ENCODE measurements around the gene TMPRSS4.

The TMPRSS4 gene, protein sequence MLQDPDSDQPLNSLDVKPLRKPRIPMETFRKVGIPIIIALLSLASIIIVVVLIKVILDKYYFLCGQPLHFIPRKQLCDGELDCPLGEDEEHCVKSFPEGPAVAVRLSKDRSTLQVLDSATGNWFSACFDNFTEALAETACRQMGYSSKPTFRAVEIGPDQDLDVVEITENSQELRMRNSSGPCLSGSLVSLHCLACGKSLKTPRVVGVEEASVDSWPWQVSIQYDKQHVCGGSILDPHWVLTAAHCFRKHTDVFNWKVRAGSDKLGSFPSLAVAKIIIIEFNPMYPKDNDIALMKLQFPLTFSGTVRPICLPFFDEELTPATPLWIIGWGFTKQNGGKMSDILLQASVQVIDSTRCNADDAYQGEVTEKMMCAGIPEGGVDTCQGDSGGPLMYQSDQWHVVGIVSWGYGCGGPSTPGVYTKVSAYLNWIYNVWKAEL

DNA sequence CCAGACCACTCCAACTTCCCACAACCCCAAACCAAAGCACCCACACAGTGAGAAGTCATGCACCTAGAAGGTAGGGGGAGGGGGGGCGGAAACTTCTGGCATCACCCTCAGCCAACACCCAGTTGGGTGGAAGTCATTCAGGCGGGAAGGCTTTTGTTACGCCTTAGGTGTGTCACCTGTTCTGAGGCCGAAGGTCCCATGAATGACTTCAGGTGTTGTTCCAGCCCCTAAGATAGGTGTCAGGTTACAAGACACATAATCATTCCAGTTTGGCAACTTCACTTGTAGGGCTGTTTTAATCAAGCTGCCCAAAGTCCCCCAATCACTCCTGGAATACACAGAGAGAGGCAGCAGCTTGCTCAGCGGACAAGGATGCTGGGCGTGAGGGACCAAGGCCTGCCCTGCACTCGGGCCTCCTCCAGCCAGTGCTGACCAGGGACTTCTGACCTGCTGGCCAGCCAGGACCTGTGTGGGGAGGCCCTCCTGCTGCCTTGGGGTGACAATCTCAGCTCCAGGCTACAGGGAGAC, at the start of gene TMPRSS4:
TMPRSS4 (plus strand) TSS at position 325 of the 528 bp plus-strand sequence. CDS start 225 bp downstream, outside the sequence.
- DNase-seq (ENCODE audit: low read depth in 3 of 3, low spot score in 1 of 3) = no peak

DNA sequence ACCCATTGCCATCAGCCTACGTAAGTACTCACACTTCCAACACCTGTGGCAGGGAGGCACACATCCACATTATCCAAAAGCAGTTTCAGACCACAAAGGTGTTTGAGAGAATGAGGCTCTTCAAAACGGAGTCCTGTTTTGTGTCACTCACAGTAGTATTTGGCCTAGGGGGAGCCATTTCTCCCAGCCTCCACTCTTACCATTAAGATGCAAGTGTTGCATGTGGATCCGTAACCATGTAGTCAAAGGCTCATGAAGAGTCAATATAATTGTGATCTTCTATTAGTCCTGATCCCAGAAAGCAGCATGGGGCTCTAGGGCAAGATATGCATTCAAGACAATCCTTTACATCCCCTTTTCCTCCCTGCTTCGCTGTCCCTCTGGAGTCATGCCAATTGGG, 49.2 kb upstream of the TMPRSS4 start:
- DNase-seq (ENCODE audit: low read depth in 3 of 3, low spot score in 1 of 3) = no peak

DNA sequence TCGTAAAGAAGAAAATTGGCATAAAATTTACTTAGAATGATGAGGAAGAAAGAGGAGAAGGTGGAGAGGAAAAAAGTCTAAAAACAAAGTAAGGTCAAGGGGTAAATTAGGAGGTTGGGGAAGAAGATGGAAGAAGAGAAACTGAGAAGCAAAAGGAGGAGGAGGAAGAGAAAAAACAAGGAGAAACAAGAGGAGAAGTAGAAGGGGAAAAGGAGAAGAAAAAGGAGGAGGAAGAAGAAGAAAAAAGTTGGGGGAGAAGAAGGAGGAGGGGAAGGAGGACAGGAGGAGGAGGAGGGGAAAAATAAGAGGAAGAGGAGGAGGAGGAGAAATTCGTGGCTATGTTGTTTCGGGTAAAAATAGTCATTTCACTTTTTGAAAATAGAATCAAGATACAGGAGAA, 48.3 kb upstream of the TMPRSS4 start:
- no peak for DNase-seq (ENCODE audit: low read depth in 3 of 3, low spot score in 1 of 3)

DNA sequence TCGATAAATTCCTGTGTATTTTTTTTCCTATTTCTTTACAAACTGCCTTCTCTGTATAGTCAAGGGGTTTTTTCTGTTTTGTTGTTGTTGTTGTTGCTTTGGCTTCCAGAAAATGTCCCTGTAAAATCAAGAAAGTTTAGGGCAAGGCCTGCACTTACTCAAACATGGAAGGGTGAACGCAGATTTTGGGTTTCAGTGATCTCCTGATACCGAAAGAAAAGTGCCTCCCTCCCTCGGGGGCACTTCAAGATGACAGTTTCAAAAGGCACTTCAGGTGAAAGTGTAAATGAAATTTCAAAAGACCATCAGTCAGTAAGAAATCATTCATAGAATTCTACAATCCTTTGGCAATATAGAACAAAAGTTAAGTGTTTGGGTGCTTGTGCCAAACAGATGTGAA, 43.4 kb upstream of the TMPRSS4 start:
- no peak for DNase-seq (ENCODE audit: low read depth in 3 of 3, low spot score in 1 of 3)

DNA sequence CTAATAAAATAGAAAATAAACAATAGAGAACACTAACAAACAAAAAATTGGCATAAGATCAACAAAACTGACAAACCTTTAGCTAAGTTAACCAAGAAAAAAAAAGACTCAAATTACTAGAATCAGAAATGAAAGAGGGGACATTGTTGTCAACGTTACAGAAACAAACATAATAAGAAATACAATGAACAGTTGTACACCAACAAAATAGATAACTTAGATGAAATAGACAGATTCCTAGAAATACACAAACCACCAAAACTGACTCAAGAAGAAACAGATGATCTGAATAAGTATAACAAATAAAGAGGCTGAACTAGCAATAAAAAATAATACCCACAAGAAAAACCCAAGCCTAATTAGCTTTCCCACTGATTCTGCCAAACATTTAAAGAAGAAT, 34.7 kb upstream of the TMPRSS4 start:
- no peak for DNase-seq (ENCODE audit: low read depth in 3 of 3, low spot score in 1 of 3)

DNA sequence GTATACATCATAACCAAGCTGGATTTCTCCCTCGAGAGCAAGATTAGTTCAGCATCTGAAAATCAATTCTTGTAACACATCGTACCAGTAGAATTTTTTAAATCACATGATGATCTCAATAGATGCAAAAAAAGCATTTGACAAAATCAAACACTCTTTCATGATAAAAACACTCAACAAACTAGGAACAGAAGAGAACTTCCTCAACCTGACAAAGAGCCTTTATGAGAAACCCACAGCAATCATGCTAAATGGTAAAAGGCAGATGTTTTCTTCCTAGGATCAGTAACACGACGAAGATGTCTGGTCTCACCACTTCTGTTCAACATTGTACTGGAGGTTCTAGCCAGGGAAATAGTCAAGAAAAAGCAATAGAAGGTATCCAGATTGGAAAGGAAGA, 34.1 kb upstream of the TMPRSS4 start:
- no peak for DNase-seq (ENCODE audit: low read depth in 3 of 3, low spot score in 1 of 3)

DNA sequence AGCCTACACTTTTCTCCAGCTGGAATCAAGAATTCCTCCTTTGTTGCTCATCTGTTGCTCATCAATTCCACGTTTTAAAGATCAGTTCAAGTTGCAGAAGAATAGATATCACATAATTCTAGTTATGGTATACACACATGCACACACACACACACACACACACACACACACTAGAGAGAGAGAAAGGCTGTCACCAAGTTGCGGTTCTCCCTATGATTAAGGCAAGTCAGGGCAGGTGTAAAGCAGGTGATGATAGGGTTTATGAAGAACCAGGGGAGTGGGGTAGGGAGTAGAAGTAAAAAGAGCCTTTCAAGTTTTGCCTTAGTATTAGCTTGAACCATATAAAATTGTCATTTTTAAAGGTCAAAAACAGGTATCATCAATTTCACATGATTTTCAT, 31.7 kb upstream of the TMPRSS4 start:
- DNase-seq (ENCODE audit: low read depth in 3 of 3, low spot score in 1 of 3) = no peak

DNA sequence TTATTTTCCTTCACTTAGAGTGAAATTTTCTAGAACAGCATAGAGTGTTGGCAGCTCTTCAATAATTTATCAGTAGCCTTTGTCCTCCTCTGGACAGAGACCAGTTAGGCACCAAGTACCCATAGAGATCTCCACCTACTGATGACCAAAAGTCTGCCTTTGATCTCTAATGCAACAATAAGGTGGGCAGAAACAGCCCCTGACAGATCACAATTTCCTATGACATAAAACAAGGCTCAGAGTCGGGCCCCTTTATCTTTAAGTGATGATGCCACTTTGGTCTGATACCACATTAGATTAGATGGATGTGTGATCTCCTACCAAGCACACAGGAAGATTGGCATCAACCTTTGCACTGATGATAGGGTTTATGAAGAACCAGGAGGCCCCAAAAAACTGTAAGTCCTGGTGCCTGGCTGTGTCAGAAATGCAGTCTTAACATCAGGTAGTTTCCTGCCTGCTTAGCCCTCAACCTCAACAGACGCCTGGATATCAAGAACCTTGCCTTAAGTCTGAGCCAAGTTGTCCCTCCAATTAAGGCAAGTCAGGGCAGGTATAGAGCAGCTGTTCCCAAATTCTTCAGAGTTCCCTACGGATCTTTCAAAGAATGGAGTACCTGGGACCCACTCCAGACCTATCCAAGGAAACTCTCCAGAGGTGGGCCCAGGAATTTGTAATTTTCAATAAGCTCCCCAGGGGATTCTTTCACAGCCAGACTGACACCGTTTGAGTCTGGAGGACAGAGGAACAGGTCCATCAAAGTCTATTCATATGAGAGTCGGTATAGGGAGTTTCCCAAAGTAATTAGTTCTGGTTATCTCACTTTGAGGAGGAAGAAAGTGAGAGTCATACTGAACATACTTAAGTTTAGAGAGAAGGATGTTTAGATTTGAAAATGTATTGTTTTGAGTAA, 30.6 kb upstream of the TMPRSS4 start:
- DNase-seq (ENCODE audit: low read depth in 3 of 3, low spot score in 1 of 3) = no peak

DNA sequence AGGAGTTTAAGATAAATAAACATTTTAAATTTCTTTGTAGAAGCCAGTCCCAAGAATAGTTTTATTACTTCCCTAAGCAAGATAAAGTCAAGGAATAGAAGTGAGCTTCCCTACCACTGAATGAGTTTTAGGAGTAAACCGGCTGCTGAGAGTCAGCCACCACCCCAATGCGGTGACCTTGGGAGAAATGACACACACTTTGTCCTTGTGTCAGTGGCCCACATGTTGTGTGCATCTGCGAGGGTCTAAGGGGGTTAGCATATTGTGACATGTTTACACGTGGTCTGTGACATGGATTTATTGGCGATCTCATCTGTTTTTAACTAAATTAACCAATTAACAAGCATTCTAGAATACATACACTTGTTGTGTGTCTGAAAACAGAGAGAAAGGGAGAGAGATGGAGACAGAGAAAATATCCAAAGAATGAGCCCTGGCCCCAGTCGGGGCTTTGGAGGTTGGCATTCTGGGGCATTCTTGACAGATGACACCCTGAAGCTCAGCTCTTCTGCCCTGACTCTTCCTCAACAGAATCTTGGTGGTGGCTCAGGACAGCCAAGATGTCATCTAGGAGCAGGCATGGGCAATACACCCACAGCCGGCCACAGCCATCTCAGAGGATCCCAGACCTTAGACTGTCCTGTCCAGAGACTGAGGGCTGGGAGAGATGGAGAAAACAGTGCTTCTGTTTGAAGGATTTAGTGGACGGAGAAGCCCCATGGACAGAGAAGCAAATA, 29.7 kb upstream of the TMPRSS4 start:
- no peak for DNase-seq (ENCODE audit: low read depth in 3 of 3, low spot score in 1 of 3)

DNA sequence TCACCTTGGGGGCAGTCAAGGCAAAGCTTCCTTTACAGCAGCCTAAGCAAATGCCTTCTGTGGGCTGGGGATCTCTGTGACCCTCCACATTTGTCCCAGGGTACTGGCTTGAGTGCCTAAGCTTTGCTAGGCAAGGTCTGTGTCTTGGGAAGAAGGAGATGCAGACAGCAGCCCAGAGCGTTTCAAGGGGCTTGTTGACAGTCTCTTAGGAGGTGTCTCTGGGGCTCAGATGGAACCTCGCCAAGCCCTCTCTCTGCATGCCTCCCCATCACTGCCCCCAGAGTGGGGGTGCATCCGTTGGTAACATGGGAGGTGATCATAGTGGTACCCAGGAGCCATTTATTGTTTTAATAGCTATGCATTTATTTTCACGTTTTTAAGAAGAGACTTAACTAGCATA, 29.1 kb upstream of the TMPRSS4 start:
- no peak for DNase-seq (ENCODE audit: low read depth in 3 of 3, low spot score in 1 of 3)

DNA sequence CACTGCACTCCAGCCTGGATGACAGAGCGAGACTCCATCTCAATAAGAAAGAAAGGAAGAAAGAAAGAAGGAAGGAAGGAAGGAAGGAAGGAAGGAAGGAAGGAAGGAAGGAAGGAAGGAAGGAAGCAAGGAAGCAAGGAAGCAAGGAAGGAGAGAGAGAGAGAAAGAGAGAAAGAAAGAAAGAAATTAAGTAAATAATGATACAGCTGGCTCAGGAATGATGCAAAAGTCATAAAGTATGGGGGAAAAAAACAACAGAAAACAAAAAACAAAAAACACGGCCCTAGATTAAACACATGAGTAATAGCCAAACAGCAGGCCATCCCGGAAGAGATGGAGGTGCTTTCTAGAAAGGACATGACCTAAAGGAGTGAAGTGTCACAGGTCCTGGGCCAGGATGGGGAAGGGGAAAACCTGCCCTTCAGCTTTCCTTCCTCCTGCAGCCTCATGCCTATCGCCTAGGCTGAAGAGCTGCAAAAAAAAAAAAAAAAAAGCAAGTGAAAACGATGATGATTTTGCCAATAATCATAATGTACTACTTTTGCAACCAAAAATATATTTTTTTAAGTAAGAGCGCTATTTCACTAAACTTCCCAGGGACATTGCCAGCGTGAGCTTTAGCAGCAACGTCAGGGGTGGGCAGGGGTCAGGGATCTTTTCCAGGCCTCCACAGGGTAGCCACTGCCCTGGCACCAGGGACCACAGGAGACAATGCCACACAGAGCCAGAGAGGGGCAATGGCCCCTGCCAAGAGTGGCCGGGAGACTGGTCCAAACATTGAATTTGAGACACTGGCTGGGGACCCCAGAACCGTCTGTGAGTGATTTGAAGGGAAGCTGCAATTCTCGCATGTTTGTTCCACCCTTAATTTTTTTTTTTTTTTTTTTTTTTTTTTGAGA, 28.2 kb upstream of the TMPRSS4 start:
- no peak for DNase-seq (ENCODE audit: low read depth in 3 of 3, low spot score in 1 of 3)

DNA sequence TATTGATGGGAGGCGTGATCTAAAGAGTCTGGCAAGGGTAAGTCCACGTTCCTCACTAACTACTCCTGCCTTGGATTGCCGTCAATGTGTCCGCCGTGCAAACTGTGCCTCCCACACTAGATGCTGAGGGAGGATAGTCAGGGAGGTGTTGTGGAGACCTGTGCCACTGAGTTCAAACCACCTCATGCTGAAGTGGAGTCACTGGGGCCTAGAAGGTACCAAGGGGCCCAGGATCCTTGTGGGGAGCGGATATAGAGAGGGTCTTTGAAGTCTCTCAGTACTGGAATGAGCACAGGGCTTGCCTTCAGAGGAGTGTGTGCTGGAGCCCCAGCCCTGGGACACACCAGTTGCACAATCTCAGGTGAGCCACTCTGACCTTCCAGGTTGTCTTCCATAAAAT, 27.1 kb upstream of the TMPRSS4 start:
- no peak for DNase-seq (ENCODE audit: low read depth in 3 of 3, low spot score in 1 of 3)

DNA sequence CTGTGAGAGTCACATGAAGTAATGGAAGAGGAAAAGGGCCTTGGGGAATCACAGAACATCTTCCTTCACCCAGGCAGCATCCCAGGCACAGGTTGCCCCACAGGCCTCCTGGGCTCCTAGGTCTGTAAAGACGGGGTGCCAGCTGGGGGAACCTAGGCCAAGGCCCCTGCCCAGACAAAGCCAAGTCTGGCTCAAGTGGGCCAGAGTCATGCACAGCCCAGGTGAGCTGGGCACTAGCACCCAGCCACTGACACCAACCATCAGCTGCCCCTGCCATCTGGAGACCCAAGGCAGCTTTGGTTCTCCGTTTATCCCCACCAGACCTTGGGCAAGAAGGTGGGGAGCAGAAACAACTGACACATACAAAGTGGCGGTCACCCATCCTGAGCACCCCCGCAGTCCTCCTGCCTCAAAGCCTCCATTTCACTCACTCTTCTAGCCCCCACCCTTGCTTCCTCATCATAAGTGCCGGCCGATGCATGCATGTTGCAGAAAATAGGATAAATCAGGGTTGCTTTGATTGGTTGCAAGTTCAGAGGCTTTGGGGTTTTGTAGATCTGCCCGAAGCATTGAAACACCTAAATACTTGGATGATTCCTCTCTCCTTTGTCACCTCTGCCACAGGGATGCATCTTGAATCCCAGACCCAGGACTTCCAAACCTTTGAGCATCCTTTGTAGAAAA, 26.5 kb upstream of the TMPRSS4 start:
- DNase-seq (ENCODE audit: low read depth in 3 of 3, low spot score in 1 of 3) = no peak

DNA sequence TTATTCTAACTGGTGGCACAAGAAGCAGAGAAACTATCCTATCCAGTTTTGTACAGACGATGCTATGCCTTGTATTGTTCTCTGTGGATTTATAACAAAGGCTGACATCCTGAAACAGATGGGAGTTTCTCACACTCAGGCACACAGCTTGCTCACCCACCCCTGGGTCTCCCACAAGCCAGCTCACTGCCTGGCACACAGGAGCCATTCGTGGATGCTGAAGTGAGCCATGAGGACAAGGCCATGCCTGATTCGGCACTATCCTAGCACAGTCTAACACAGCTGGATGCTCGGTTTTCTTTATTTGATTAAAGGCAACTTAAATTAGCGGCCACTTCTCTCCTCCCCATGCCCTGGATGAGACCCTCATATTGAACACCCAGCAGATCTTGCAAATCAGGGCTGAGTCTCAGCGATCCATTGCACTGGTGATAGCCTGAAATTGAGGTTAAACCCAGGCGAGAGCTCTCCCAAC, 25.7 kb upstream of the TMPRSS4 start:
- DNase-seq (ENCODE audit: low read depth in 3 of 3, low spot score in 1 of 3) = no peak

DNA sequence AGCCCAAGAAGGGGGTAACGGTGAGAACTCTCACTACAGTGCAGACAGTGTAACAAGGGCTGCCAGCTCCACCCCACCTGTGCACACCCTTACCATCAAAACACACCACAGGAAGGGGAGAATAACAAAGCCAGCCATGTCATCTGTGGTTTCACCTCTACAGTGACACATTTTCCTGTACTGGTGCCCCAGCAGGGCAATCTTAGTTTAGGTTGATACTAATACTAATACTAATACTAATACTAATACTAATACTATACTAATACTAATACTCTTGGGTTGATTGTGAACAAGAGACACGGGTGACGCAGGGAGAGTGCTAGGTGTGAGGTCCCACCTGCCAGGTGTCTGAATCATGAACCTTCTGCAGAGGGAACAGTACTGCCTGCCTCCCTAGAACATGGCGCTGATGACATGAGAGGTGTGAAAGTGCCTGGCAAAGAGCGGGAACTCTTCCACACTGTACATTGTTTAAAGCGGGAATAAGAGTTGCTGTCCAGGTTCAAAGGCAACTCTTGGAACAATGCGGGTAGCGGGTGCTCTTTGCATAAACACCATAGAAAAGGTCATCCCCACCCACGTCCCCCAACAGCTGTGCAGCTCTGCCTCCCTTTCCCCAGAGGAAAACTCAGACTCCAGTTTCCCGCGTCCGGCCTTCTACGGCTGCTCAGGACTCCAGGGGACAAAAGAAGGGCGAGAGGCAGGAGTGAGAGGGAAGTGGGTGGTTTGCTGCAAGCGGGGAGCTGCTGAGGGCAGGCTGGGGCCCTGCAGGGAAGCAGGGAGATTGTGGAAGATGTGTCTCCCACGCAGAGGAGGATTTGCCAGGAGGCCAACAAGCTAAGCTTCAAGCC, 25.0 kb upstream of the TMPRSS4 start:
- DNase-seq (ENCODE audit: low read depth in 3 of 3, low spot score in 1 of 3) = peak; percentile 26 to 52 (median 48)

DNA sequence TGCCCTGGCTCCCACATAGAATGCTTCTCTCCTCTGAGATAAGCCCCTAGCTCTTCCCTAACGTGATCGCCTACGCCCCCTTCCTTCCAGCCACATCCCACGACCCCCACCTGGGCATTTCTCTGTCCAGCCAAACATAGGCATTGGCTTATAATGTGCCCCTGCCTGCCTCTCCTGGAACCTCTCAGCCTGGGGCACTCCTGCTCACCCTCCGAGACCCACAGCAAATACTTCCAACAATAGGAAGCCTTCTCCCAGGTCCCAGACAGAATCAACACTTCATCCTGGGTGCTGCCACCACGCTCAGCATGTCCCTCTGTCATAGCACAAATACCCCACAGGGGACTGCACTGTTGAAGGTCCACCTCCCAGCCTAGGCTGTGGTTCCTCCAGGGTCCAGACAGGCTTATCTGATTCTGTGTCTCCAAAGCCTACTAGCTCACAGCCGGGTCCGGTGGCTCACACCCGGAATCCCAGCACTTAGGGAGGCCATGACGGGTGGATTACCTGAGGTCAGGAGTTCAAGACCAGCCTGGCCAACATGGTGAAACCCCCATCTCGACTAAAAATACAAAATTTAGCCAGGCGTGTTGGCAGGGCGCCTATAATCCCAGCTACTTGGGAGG, 24.2 kb upstream of the TMPRSS4 start:
- DNase-seq (ENCODE audit: low read depth in 3 of 3, low spot score in 1 of 3) = no peak

DNA sequence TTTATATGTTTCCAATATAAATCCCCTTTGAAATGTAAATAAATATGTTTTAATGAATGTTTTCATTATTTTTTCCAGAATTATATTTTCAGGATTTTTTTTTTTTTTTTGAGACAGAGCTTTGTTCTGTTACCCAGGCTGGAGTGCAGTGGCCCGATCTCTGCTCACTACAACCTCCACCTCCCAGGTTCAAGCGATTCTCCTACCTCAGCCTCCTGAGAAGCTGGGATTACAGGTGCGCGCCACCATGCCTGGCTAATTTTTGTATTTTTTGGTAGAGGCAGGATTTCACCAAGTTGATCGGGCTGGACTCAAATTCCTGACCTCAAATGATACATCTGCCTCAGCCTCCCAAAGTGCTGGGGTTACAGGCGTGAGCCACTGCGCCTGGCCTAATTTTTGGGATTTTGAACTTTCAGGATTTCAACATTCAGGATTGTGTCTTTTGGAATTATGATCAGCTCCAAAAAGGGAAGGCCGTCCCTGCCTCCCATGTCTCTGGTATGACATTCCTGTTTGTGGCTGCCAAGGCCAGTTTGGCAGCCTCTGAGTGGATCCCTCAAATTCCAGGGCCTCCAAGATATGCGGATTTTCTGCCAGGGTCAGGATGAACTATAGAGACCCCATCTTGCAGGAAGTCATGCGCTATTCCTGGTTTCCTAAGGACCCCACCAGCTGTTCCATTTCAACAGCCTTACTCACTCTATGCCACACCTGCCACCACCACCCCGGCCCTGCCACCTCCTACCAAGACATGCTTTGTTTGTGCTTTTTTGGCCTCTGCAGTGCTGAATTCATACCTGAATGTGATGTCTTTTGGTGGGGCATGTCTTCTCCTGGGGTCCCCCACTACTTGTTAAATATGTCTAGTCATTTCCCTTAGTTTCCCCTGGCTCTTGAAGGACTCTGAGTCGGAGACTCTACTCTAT, 21.9 kb upstream of the TMPRSS4 start:
- DNase-seq (ENCODE audit: low read depth in 3 of 3, low spot score in 1 of 3) = no peak
